PC-3 (cell line): ENCODE results near the gene STUM. TPM values are rescaled to one million over a fixed set of nuclear protein-coding genes. Genes with fewer than 3 reads are reported as not detected.

Source experiments
- ATAC-seq: fragments of 200-7000 bp; cut with Tn5 transposase; 2 replicates; pipeline ENCODE4 v1.9.1; 2020; ENCODE audit warnings: mild to moderate bottlenecking, moderate library complexity
- BruUV-seq: library from RNA; stranded (reverse); fragments of 400-500 nt; replicated peaks from 2 replicates; lab custom pipeline; 2021; lab: Mats Ljungman, UMichigan
- CTCF ChIA-PET: fragments of 300-600 bp; sonication (Branson Sonifier 250); formaldehyde crosslinking; loops from one replicate; lab custom pipeline; 2022; ENCODE audit warnings: antibody characterized with exemption; lab: Charles Lee
- POLR2A ChIA-PET: fragments of 300-600 bp; sonication (Branson Sonifier 250); formaldehyde crosslinking; loops from one replicate; lab custom pipeline; 2022; ENCODE audit warnings: antibody characterized with exemption; ENCODE audit not compliant: unreplicated experiment; lab: Charles Lee
- DNase-seq: peaks from one replicate; pipeline ENCODE4 v3.0.0-alpha.2; 2015
- H2AFZ ChIP-seq: fragments of 300-600 bp; sonication (generic); 2 replicates; pipeline ENCODE4 v1.6.0; 2016; ENCODE audit warnings: antibody characterized with exemption, low read length
- H3F3A ChIP-seq: fragments of 300-600 bp; sonication (generic); one replicate; pipeline ENCODE4 v1.6.0; 2017; ENCODE audit warnings: antibody characterized with exemption, low read length, control low read depth, mild to moderate bottlenecking; ENCODE audit not compliant: unreplicated experiment
- H3K27ac ChIP-seq: fragments of 300-600 bp; sonication (generic); 2 replicates; pipeline ENCODE4 v1.5.1; 2016; ENCODE audit warnings: mild to moderate bottlenecking, low read length
- H3K27me3 ChIP-seq: fragments of 300-600 bp; sonication (generic); 2 replicates; pipeline ENCODE4 v1.6.1; 2016; ENCODE audit warnings: low read length, mixed read lengths
- H3K36me3 ChIP-seq: fragments of 300-600 bp; sonication (generic); 2 replicates; pipeline ENCODE4 v1.6.1; 2016; ENCODE audit warnings: low read depth, mixed run types, low read length, mixed read lengths
- H3K4me1 ChIP-seq: fragments of 300-600 bp; sonication (generic); 2 replicates; pipeline ENCODE4 v1.5.1; 2016; ENCODE audit warnings: low read length; ENCODE audit not compliant: insufficient read depth
- H3K4me2 ChIP-seq: fragments of 300-600 bp; sonication (generic); 2 replicates; pipeline ENCODE4 v1.6.0; 2016; ENCODE audit warnings: low read length
- H3K4me3 ChIP-seq: fragments of 300-600 bp; sonication (generic); 2 replicates; pipeline ENCODE4 v1.5.1; 2016; ENCODE audit warnings: mild to moderate bottlenecking, low read length, mixed read lengths
- H3K79me2 ChIP-seq: fragments of 300-600 bp; sonication (generic); 2 replicates; pipeline ENCODE4 v1.6.1; 2017; ENCODE audit warnings: low read length, mixed read lengths
- H3K9ac ChIP-seq: fragments of 300-600 bp; sonication (generic); 2 replicates; pipeline ENCODE4 v1.6.0; 2016; ENCODE audit warnings: mild to moderate bottlenecking, low read length
- H3K9me2 ChIP-seq: fragments of 300-600 bp; sonication (generic); replicated peaks from 2 replicates; pipeline ENCODE4 v1.6.1; 2016; ENCODE audit warnings: mixed run types, low read length, mixed read lengths
- H3K9me3 ChIP-seq: fragments of 300-600 bp; sonication (generic); 2 replicates; pipeline ENCODE4 v1.6.1; 2016; ENCODE audit warnings: low read length, mixed read lengths
- H4K20me1 ChIP-seq: fragments of 300-600 bp; sonication (generic); 2 replicates; pipeline ENCODE4 v1.6.1; 2016; ENCODE audit warnings: low read length, mixed read lengths
- CTCF ChIP-seq: fragments of 300-600 bp; sonication (generic); conservative IDR thresholded peaks from 2 replicates; pipeline ENCODE4 v1.5.1; 2017; ENCODE audit warnings: antibody characterized with exemption, low read depth, mild to moderate bottlenecking, low read length
- EZH2 ChIP-seq: fragments of 300-600 bp; sonication (generic); IDR thresholded peaks from one replicate; pipeline ENCODE4 v1.6.1; 2017; ENCODE audit warnings: antibody characterized with exemption, mild to moderate bottlenecking, low read length; ENCODE audit not compliant: unreplicated experiment
- EZH2phosphoT487 ChIP-seq: fragments of 300-600 bp; sonication (generic); IDR thresholded peaks from 2 replicates; pipeline ENCODE4 v1.6.1; 2018; ENCODE audit warnings: mild to moderate bottlenecking, antibody characterized with exemption, low read length, borderline replicate concordance
- intact Hi-C: fragments of 100-400 bp; cut with micrococcal nuclease; formaldehyde crosslinking; loops from 2 replicates; pipeline ENCODE4 v1.9.0; 2023
- total RNA-seq: library from RNA; depleted of rRNA; stranded (reverse); fragments of >200 nt; gene quantifications from 2 replicates; pipeline ENCODE4 v1.2.3, GENCODE V29; 2014

STUM gene
- total RNA-seq, 1 experiment from 2014 or later = 0.58 TPM

DNA sequence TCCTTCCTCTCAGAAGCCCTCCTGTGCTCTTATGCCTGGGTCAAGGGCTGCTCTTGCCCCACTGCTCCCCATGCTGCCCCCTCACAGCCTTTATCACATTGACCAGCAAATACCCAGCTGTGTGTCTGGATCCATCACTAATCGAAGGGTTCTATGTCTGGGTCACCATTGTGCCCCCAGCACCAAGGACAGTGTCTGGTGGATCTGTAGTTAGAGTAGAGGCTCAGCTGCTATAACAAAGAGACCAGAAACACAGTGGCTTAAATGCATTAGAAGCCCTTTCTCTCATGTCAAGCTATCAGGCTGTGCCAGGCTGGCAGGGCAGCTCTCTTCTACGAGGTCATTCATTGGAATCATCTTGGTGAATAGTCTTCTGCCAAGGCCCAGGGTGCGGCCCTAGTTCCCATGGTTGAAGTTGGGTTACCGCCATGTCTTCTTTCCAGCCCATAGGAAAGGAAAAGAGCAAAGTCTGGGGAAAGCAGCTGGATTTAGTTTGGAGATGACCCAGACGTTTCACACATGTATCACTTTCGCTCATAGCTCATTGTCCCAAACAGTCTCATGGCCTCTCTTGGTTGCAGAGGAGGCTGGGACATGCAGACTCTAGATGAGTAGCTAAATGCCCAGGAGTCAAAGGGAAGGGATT is 32.2 kb downstream of the STUM start:
- Histone ChIP-seq H3K27me3 (peaks cover 3% of the 10 kb centered on the region; the same call in 1 of the 2 replicates), H3K9me3 (no peaks in the 10 kb centered on the region), H3K27ac (no peak overlapping the region), H3K4me2 (no peak overlapping the region), H3K36me3 (no peaks in the 10 kb centered on the region), H3K9me2 (no peaks in the 10 kb centered on the region), H3K9ac (no peak overlapping the region), H3K4me1 (no peaks in the 10 kb centered on the region), H2AFZ (no peak overlapping the region), H4K20me1 (no peaks in the 10 kb centered on the region), H3K4me3 (no peak overlapping the region), H3F3A (no peaks in the 10 kb centered on the region), H3K79me2 (no peaks in the 10 kb centered on the region)
- no TSS peak for BruUV-seq
- POLR2A ChIA-PET = no interaction called here
- TF ChIP-seq EZH2 (no peak), EZH2phosphoT487 (no peak), CTCF (no peak)
- intact Hi-C loops = no loop called here
- no peak for ATAC-seq
- CTCF ChIA-PET = no interaction called here
- no peak for DNase-seq

DNA sequence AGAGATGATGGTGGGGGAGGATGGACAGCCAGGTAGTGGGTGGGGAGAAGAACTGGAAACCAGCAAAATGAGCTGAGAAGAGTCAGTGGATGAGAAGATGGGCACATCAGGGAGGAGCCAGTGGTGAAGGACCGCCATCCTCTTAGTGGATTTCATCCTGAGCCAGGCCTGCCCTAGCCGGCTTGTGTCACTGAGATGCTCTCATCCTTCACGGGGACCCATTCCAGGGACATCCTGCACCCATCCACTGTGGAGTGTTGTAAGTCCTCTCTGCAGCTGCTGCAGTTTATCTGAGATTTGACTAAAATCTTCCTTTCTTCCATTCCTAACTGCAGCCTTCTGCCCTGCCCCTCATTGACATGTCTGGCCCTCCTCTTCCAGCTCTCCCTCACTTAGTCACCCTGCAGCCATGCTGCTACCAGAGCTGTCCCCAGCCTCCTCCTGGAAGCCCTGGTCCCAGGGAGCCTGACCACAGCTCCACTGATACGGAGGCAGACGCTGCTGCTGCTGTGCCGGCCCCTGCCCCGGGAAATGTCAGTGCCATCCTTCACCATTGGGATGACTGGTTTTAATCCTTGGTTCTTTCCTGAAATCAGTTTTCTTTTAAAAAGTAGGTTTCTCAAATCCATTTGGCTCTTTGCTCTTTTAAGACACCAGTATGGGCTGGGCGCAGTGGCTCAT is 33.2 kb downstream of the STUM start:
- TF ChIP-seq EZH2 (no peak), EZH2phosphoT487 (no peak), CTCF (no peak)
- Histone ChIP-seq H3K36me3 (no peaks in the 10 kb centered on the region), H3K79me2 (no peaks in the 10 kb centered on the region), H3K4me2 (no peak overlapping the region), H3K9ac (no peak overlapping the region), H2AFZ (no peak overlapping the region), H3K27ac (no peak overlapping the region), H3K27me3 (peaks cover 10% of the 10 kb centered on the region; the same call in 1 of the 2 replicates), H3K4me1 (no peaks in the 10 kb centered on the region), H3K4me3 (no peak overlapping the region), H3F3A (no peaks in the 10 kb centered on the region), H3K9me2 (no peaks in the 10 kb centered on the region), H4K20me1 (no peaks in the 10 kb centered on the region), H3K9me3 (no peaks in the 10 kb centered on the region)
- no TSS peak for BruUV-seq
- CTCF ChIA-PET = no interaction called here
- intact Hi-C loops = no loop called here
- POLR2A ChIA-PET = no interaction called here
- ATAC-seq (no peak), DNase-seq (no peak)

DNA sequence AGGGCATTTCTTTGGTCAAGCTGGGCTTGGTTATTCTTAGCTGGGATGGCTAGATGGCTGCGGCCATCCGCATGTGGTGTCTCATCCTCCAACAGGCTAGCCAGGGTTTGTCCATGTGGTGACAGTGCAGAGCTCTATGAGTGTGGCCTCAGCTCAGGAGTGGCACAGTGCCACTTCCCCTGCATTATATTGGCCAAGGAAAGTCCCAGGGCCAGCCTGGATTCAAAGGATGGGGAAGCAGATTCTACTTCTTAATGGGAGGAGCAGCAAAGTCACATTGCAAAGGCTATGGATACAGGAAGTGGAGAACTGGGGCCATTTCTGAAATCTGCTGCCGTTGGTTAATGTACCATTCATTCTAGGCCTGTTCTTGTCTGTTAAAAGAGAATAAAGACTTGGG is 34.4 kb downstream of the STUM start:
- Histone ChIP-seq H3F3A (no peaks in the 10 kb centered on the region), H4K20me1 (no peaks in the 10 kb centered on the region), H3K9ac (no peak overlapping the region), H3K27ac (no peak overlapping the region), H3K36me3 (no peaks in the 10 kb centered on the region), H3K9me3 (no peaks in the 10 kb centered on the region), H3K4me3 (no peak overlapping the region), H3K4me1 (no peaks in the 10 kb centered on the region), H3K79me2 (no peaks in the 10 kb centered on the region), H3K9me2 (no peaks in the 10 kb centered on the region), H3K4me2 (no peak overlapping the region), H3K27me3 (peaks cover 20% of the 10 kb centered on the region), H2AFZ (no peak overlapping the region)
- intact Hi-C loops = no loop called here
- ChIA-PET POLR2A (no interaction called here), CTCF (no interaction called here)
- ATAC-seq (no peak), DNase-seq (no peak)
- no TSS peak for BruUV-seq
- TF ChIP-seq EZH2 (no peak), CTCF (no peak)
